Gastroesophageal sphincter (tissue), 4 donors: Measurements from ENCODE around the gene MVB12B. TPM values are rescaled to one million over a fixed set of nuclear protein-coding genes. Genes with fewer than 3 reads are reported as not detected.

Source experiments
- ATAC-seq: fragments of 150-250 bp; one replicate; pipeline ENCODE4 v1.9.1; 2016; ENCODE audit warnings: mild to moderate bottlenecking, moderate library complexity
- H3K27ac ChIP-seq, 4 donors: fragments of 200-600 bp; sonication (generic) in 3 of 4; 1 replicate in 3 of 4; 2 replicates in 1 of 4; pipeline ENCODE4 v1.5.1; 2016 to 2019
- H3K27me3 ChIP-seq: fragments of 200-600 bp; sonication (generic); one replicate; pipeline ENCODE4 v1.5.1; 2019
- H3K36me3 ChIP-seq, 2 donors: fragments of 200-600 bp; sonication (generic); one replicate each; pipeline ENCODE4 v1.5.1; 2019; ENCODE audit warnings: control low read depth in 1 of 2
- H3K4me1 ChIP-seq, 3 donors: fragments of 200-600 bp; sonication (generic); 1 replicate in 2 of 3; 2 replicates in 1 of 3; pipeline ENCODE4 v1.5.1; 2016 to 2019; ENCODE audit warnings: control low read depth in 2 of 3
- H3K4me3 ChIP-seq, 2 donors: fragments of 200-600 bp; sonication (generic); one replicate each; pipeline ENCODE4 v1.5.1; 2019; ENCODE audit warnings: mild to moderate bottlenecking in 1 of 2, moderate library complexity in 1 of 2
- H3K9me3 ChIP-seq, 3 donors: fragments of 200-600 bp; sonication (generic); one replicate each; pipeline ENCODE4 v1.5.1; 2017 to 2019; ENCODE audit warnings: control low read depth in 2 of 3
- EP300 ChIP-seq: sonication (generic); formaldehyde crosslinking; IDR thresholded peaks from one replicate; pipeline ENCODE4 v1.6.1; 2017; ENCODE audit warnings: antibody characterized with exemption, mild to moderate bottlenecking
- POLR2A ChIP-seq, 2 donors: fragments of 450-650 bp; IDR thresholded peaks; one replicate each; pipeline ENCODE4 v1.6.1; 2017; ENCODE audit warnings: antibody characterized with exemption in 2 of 2, mild to moderate bottlenecking in 2 of 2, moderate library complexity in 1 of 2
- POLR2AphosphoS5 ChIP-seq: sonication (generic); formaldehyde crosslinking; IDR thresholded peaks from one replicate; pipeline ENCODE4 v1.6.1; 2017; ENCODE audit warnings: antibody characterized with exemption
- WGBS, 2 donors: methylation state at CpG; one replicate each; pipeline ENCODE4 v1.1.5; 2018; ENCODE audit warnings: low coverage in 1 of 2; 5-methylcytosine and 5-hydroxymethylcytosine counted together
- total RNA-seq, 4 donors: library from RNA; depleted of rRNA; stranded (reverse); fragments of >200 nt; gene quantifications; one replicate each; pipeline ENCODE4 v1.1.0, GENCODE V29; 2016
- TF ChIP-seq, protein P1 (sequence below), 4 experiments: fragments of 200-600 bp in 2 of 4; fragments of 450-650 bp in 2 of 4; sonication (generic) in 1 of 4; IDR thresholded peaks; one replicate each; pipeline ENCODE4 v1.5.1; 2017 to 2019; ENCODE audit warnings: antibody characterized with exemption in 4 of 4, mild to moderate bottlenecking in 2 of 4, moderate library complexity in 2 of 4

MVB12B gene
- total RNA-seq, 4 donors from 2014 or later: 12.0 to 25.2 (median 15.9) TPM

DNA sequence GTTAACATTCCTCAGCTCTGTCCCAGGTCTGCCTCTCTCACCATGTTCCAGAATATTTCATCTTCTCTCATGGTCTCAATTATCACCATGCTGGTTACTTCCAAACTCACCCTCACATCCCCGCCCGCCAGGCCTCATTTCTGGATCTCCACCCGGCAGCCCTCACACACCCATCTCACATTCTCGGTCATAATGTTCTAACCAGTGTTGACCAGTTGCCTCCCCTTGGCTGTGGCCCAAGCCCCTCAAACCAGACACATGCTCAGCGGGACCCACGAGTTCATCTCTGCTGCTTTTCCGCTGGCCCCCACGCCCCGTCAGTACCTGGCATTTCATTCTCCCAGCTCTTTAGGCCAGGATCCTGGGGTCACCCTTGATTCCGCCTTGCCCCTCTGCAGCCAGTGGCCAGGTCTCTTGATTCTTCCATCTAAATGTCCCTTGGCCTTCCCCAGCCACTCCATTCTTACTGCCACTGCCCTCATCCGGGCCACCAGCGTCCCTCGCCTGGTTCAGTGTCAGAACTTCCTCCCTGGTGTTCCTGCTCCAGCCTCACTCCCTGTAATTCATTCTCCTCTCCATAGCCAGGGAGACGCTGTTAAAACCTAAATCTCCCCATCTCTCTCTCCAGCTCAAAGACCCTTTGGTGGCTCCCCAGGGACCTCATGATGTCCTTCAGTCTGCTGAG lies 141.7 kb downstream of the MVB12B start:
- 92 to 100% methylated on average over 1 to 14 of the region's 14 CpGs for WGBS, 2 donors
- H3K27ac ChIP-seq: no peak overlapping the region
- H3K36me3 ChIP-seq: peaks cover 0 to 29% of the 10 kb centered on the region in 2 donors
- no peaks in the 10 kb centered on the region for H3K9me3 ChIP-seq
- peaks cover 0 to 6% (median 0%) of the 10 kb centered on the region in 3 donors for H3K4me1 ChIP-seq
- H3K4me3 ChIP-seq: no peak overlapping the region
- no peaks in the 10 kb centered on the region for H3K27me3 ChIP-seq
- TF ChIP-seq EP300 (no peak), POLR2A (IDR thresholded peaks at IDR 0.05) (no peak), POLR2AphosphoS5 (no peak)
- TF ChIP-seq, protein P1, sequence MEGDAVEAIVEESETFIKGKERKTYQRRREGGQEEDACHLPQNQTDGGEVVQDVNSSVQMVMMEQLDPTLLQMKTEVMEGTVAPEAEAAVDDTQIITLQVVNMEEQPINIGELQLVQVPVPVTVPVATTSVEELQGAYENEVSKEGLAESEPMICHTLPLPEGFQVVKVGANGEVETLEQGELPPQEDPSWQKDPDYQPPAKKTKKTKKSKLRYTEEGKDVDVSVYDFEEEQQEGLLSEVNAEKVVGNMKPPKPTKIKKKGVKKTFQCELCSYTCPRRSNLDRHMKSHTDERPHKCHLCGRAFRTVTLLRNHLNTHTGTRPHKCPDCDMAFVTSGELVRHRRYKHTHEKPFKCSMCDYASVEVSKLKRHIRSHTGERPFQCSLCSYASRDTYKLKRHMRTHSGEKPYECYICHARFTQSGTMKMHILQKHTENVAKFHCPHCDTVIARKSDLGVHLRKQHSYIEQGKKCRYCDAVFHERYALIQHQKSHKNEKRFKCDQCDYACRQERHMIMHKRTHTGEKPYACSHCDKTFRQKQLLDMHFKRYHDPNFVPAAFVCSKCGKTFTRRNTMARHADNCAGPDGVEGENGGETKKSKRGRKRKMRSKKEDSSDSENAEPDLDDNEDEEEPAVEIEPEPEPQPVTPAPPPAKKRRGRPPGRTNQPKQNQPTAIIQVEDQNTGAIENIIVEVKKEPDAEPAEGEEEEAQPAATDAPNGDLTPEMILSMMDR (IDR thresholded peaks at IDR 0.05): no peak
- ATAC-seq: no peak

DNA sequence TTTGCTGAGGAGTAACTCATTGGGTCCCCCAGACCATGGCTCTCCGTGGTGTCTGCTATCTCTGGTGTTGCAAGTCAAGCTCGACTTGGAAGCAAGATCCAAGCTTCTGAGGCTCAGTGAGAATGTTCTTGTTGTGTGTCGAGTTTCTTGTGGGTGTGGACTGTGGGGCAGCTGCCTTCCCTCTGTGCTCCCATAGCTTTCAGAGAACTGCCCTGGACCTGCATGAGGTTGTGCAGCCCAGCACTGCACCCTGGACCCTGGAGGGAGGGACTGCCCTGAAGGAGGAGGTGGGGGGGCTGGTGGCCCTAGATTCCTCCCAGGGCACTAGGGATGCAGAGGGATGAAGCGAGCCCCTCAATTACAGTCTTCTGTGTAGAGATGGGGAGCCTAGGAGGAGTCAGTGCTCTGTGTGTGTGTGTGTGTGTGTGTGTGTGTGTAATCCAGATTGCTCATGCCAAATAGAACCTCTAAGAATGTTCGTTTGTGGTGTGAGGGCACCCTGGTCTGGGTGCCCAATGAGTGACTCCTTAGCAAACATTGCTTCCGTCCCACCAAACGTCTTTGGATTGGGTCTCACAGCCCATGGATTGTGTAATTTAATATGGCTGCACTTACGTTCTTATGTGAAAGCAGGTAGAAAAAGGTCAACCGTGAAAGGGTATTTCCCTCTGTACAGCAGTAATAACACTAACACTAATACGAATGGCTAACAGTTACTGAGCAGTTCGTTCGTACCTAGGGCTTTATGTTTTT lies 143.8 kb downstream of the MVB12B start:
- H3K4me3 ChIP-seq: no peak overlapping the region
- H3K27me3 ChIP-seq: no peaks in the 10 kb centered on the region
- 77 to 89% methylated on average over 7 to 8 of the region's 12 CpGs for WGBS, 2 donors
- ATAC-seq: no peak
- H3K4me1 ChIP-seq: peaks cover 0 to 6% (median 0%) of the 10 kb centered on the region in 3 donors
- H3K36me3 ChIP-seq: peaks cover 0 to 29% of the 10 kb centered on the region in 2 donors
- no peak for TF ChIP-seq POLR2AphosphoS5
- TF ChIP-seq POLR2A (IDR thresholded peaks at IDR 0.05): no peak
- TF ChIP-seq, protein P1 (IDR thresholded peaks at IDR 0.05): no peak
- no peak for TF ChIP-seq EP300
- no peaks in the 10 kb centered on the region for H3K9me3 ChIP-seq
- no peak overlapping the region for H3K27ac ChIP-seq

DNA sequence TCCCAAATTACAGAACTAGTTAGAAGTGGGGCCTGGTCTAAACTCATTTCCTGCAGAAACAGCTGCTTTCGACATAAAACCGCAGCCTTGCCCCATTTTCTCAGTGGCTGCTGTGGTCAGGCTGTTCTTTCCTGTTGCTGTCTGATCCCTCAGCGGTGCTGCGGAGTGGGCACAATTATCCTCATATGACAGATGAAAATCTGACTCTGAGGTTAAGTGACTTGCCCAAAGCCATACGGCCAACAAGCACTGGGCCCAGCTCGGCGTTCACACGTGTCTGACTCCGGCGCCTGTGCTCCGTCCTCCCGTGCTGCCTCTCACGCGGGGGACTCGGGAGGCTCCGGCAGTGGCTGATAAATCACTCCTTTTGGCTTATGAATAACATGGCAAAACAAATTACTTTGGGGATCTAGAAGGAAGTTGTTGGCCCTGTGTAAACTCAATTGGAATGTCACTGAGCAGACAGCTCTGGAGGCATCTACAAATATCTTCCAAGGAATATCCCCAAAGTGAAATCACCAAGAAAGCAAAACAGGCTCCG lies 144.5 kb downstream of the MVB12B start:
- WGBS, 2 donors: 71 to 97% methylated on average over 10 to 15 of the region's 17 CpGs
- H3K4me3 ChIP-seq: no peak overlapping the region

GRCh38 chr9:126472198-126472947 lies 145.7 kb downstream of the MVB12B start:
- ATAC-seq: no peak
- TF ChIP-seq, protein P1 (IDR thresholded peaks at IDR 0.05): no peak
- no peak for TF ChIP-seq EP300
- no peak for TF ChIP-seq POLR2AphosphoS5
- TF ChIP-seq POLR2A (IDR thresholded peaks at IDR 0.05): no peak
- no peak overlapping the region for H3K27ac ChIP-seq
- WGBS, 2 donors: 75 to 82% methylated on average over 4 to 7 of the region's 7 CpGs
- H3K27me3 ChIP-seq: no peaks in the 10 kb centered on the region
- no peaks in the 10 kb centered on the region for H3K9me3 ChIP-seq
- H3K4me1 ChIP-seq: peaks cover 0 to 6% (median 0%) of the 10 kb centered on the region in 3 donors
- H3K4me3 ChIP-seq: no peak overlapping the region
- peaks cover 0 to 28% of the 10 kb centered on the region in 2 donors for H3K36me3 ChIP-seq

More for the DNA sequence above, 144.5 kb downstream of the MVB12B start:
- Histone ChIP-seq H3K27me3 (no peaks in the 10 kb centered on the region), H3K36me3 (peaks cover 0 to 33% of the 10 kb centered on the region in 2 donors), H3K9me3 (no peaks in the 10 kb centered on the region), H3K27ac (peak overlapping the region in 1 of 4 donors; percentile 23), H3K4me1 (peaks cover 0 to 6% (median 0%) of the 10 kb centered on the region in 3 donors)
- ATAC-seq: peak; percentile 42
- TF ChIP-seq, protein P1 (IDR thresholded peaks at IDR 0.05): no peak
- TF ChIP-seq POLR2A (IDR thresholded peaks at IDR 0.05) (no peak), EP300 (no peak), POLR2AphosphoS5 (no peak)
